ENCODE data around the gene ASGR2. TPM values are rescaled to one million over a fixed set of nuclear protein-coding genes. Genes with fewer than 3 reads are reported as not detected.

ASGR2 gene
- total and polyA plus RNA-seq, 2 donors (not counting 1 experiment from before 2014, with no cell fraction given) = not detected

GRCh38 chr17:7070712-7071111, 43.9 kb downstream of the ASGR2 start:
- Histone ChIP-seq H3K9me3 (ENCODE audit: control insufficient read depth, insufficient read depth, low read depth, low read length) (no peaks in the 10 kb centered on the region), H3K4me3 (replicated peaks in 1 of 4; ENCODE audit: control extremely low read depth in 1 of 4, insufficient read depth in 1 of 4, low read depth in 3 of 4, low read length in 4 of 4) (no peak overlapping the region)
- no peak for TF ChIP-seq CTCF (conservative IDR thresholded peaks at IDR 0.05 in 1 of 2, IDR thresholded peaks at IDR 0.05 in 1 of 2; ENCODE audit: low read depth in 1 of 2, low read length in 2 of 2)

GRCh38 chr17:7068268-7068667, 46.4 kb downstream of the ASGR2 start:
- TF ChIP-seq CTCF (conservative IDR thresholded peaks at IDR 0.05 in 1 of 2, IDR thresholded peaks at IDR 0.05 in 1 of 2; ENCODE audit: low read depth in 1 of 2, low read length in 2 of 2) = no peak
- DNase-seq (ENCODE audit: low read depth in 2 of 2) = no peak
- no peaks in the 10 kb centered on the region for H3K9me3 ChIP-seq (ENCODE audit: control insufficient read depth, insufficient read depth, low read depth, low read length)

More at GRCh38 chr17:7070712-7071111, 43.9 kb downstream of the ASGR2 start:
- no peak overlapping the region for H2AFZ ChIP-seq (ENCODE audit: low read length)
- DNase-seq (ENCODE audit: low read depth in 2 of 2) = no peak
- peaks cover 3% of the 10 kb centered on the region for H3K27me3 ChIP-seq (ENCODE audit: control insufficient read depth, insufficient read depth, low read length)
- no peak overlapping the region for H3K4me2 ChIP-seq (ENCODE audit: extremely low read depth, insufficient read depth, low read length)
- no peaks in the 10 kb centered on the region for H3K4me1 ChIP-seq (ENCODE audit: control insufficient read depth, extremely low read depth, insufficient read depth, low read length)
- no peaks in the 10 kb centered on the region for H3K79me2 ChIP-seq (ENCODE audit: control insufficient read depth, insufficient read depth, low read length)
- H3K36me3 ChIP-seq (ENCODE audit: control insufficient read depth, insufficient read depth, low read length) = no peaks in the 10 kb centered on the region
- H4K20me1 ChIP-seq (ENCODE audit: control insufficient read depth, extremely low read depth, insufficient read depth, low read length) = no peaks in the 10 kb centered on the region
- no peak overlapping the region for H3K9ac ChIP-seq (ENCODE audit: insufficient read depth, low read length)
- no peak overlapping the region for H3K27ac ChIP-seq (ENCODE audit: insufficient read depth, low read length)

GRCh38 chr17:7067198-7067597, 47.4 kb downstream of the ASGR2 start:
- no peak for TF ChIP-seq EZH2 (IDR thresholded peaks at IDR 0.05; ENCODE audit: low read length, missing control alignments)
- TF ChIP-seq CTCF (conservative IDR thresholded peaks at IDR 0.05 in 1 of 2, IDR thresholded peaks at IDR 0.05 in 1 of 2; ENCODE audit: low read depth in 1 of 2, low read length in 2 of 2) = no peak
- Histone ChIP-seq H3K4me1 (ENCODE audit: control insufficient read depth, extremely low read depth, insufficient read depth, low read length) (no peaks in the 10 kb centered on the region), H4K20me1 (ENCODE audit: control insufficient read depth, extremely low read depth, insufficient read depth, low read length) (no peaks in the 10 kb centered on the region), H3K4me3 (replicated peaks in 1 of 4; ENCODE audit: control extremely low read depth in 1 of 4, insufficient read depth in 1 of 4, low read depth in 3 of 4, low read length in 4 of 4) (no peak overlapping the region), H2AFZ (ENCODE audit: low read length) (no peak overlapping the region), H3K27ac (ENCODE audit: insufficient read depth, low read length) (no peak overlapping the region), H3K9me3 (ENCODE audit: control insufficient read depth, insufficient read depth, low read depth, low read length) (no peaks in the 10 kb centered on the region), H3K4me2 (ENCODE audit: extremely low read depth, insufficient read depth, low read length) (no peak overlapping the region), H3K36me3 (ENCODE audit: control insufficient read depth, insufficient read depth, low read length) (no peaks in the 10 kb centered on the region), H3K27me3 (ENCODE audit: control insufficient read depth, insufficient read depth, low read length) (peaks cover 13% of the 10 kb centered on the region), H3K9ac (ENCODE audit: insufficient read depth, low read length) (no peak overlapping the region), H3K79me2 (ENCODE audit: control insufficient read depth, insufficient read depth, low read length) (no peaks in the 10 kb centered on the region)
- DNase-seq (ENCODE audit: low read depth in 2 of 2) = no peak

More at GRCh38 chr17:7068268-7068667, 46.4 kb downstream of the ASGR2 start:
- Histone ChIP-seq H3K36me3 (ENCODE audit: control insufficient read depth, insufficient read depth, low read length) (no peaks in the 10 kb centered on the region), H3K4me3 (replicated peaks in 1 of 4; ENCODE audit: control extremely low read depth in 1 of 4, insufficient read depth in 1 of 4, low read depth in 3 of 4, low read length in 4 of 4) (no peak overlapping the region), H3K27ac (ENCODE audit: insufficient read depth, low read length) (no peak overlapping the region), H4K20me1 (ENCODE audit: control insufficient read depth, extremely low read depth, insufficient read depth, low read length) (no peaks in the 10 kb centered on the region), H3K27me3 (ENCODE audit: control insufficient read depth, insufficient read depth, low read length) (peaks cover 14% of the 10 kb centered on the region), H3K9ac (ENCODE audit: insufficient read depth, low read length) (no peak overlapping the region), H3K79me2 (ENCODE audit: control insufficient read depth, insufficient read depth, low read length) (no peaks in the 10 kb centered on the region), H2AFZ (ENCODE audit: low read length) (no peak overlapping the region), H3K4me2 (ENCODE audit: extremely low read depth, insufficient read depth, low read length) (no peak overlapping the region), H3K4me1 (ENCODE audit: control insufficient read depth, extremely low read depth, insufficient read depth, low read length) (no peaks in the 10 kb centered on the region)

All from fibroblast of lung (primary cell).